Stimulated activated CD8-positive, alpha-beta memory T cell treated with anti-CD3 and anti-CD28 coated beads, Interleukin-2, amount 100 ng/mL, for 48 hours (primary cell): ENCODE measurements around the gene MYL2.
"Not testable (repeated sequence)": the region's sequence is repeated elsewhere in the genome, so short reads cannot be mapped to it uniquely, and the experiment has no call there.

Experiments used
- DNase-seq, 2 donors: peaks; one replicate each; pipeline ENCODE4 v3.0.0-alpha.2; 2020; ENCODE audit warnings: low read depth in 2 of 2

Gene MYL2, protein sequence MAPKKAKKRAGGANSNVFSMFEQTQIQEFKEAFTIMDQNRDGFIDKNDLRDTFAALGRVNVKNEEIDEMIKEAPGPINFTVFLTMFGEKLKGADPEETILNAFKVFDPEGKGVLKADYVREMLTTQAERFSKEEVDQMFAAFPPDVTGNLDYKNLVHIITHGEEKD

GRCh38 chr12:110920324-110920910 lies at the start of gene MYL2:
Gene MYL2 (minus strand): TSS chr12:110920579. CDS start chr12:110920529, 50 bp downstream.
- no peak for DNase-seq

DNA sequence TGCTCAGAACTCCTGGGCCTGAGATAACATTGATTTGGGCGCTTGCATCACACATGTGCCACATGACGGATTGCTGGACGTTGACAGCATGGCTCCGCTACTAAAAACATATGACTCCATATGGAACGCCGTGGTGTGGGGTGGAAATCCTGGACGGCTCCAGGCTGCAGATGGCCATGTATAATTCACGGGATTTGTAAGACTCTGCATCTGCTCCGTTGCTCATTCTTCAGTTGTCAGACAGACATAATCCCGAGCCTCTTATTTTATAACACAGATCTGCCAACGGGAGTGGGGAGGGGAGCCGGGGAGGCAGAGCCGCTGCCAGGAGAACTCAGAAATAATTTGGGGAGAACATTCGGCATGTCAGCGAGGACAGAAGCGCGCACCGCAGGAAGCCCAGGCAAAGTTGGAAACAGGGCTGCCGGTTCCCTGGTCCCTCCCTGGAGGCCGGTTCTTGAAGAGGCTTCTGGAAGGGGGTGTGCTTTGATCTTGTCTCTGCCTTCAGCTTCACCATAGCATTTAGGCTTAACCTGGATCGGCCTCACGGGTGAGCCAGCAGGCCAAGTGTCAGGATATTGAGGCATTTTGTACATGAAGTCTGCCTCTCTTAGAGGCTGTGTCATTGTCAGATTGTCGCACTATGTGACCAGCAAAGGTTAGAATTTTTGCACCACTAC lies 45.8 kb upstream of the MYL2 start:
- DNase-seq: no peak

- DNase-seq: no peak
Measured at GRCh38 chr12:110965574-110965973, 45.2 kb upstream of the MYL2 start.

- DNase-seq: no peak
Measured at GRCh38 chr12:110960795-110961194, 40.4 kb upstream of the MYL2 start.

DNA sequence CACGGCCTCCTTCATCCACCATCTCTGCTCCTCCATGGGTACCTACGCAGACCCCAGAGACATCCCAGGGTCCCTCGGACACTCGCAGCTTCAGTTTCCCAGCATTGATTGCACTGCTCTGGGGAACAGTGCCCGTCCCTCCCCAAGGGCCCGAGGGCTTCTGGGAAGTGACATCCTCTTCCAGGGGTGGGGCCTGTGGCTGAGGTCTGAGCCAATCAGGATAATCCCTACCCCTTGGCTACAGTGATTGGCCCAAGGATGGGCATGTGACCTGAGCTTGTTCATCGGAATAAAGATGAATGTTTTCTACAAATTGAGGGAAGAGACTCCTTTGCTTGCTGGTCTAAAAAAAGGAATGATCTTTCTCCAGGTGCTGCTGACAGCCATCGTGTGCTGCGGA lies 37.3 kb upstream of the MYL2 start:
- no peak for DNase-seq

- DNase-seq: no peak
Measured at GRCh38 chr12:110957159-110957558, 36.8 kb upstream of the MYL2 start.

DNA sequence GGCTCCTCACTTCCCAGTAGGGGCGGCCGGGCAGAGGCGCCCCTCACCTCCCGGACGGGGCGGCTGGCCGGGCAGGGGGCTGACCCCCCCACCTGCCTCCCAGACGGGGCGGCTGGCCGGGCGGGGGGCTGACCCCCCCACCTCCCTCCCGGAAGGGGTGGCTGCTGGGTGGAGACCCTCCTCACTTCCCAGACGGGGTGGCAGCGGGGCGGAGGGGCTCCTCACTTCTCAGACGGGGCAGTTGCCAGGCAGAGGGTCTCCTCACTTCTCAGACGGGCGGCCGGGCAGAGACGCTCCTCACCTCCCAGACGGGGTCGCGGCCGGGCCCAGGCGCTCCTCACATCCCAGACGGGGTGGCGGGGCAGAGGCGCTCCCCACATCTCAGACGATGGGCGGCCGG lies 30.5 kb upstream of the MYL2 start:
- DNase-seq: not testable (repeated sequence)

DNA sequence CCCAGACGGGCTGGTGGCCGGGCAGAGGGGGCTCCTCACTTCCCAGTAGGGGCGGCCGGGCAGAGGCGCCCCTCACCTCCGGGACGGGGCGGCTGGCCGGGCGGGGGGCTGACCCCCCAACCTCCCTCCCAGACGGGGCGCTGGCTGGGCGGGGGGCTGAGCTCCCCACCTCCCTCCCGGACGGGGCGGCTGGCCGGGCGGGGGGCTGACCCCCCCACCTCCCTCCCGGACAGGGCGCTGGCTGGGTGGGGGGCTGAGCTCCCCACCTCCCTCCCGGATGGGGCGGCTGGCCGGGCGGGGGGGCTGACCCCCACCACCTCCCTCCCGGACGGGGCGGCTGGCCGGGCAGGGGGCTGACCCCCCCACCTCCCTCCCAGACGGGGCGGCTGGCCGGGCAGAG lies 30.1 kb upstream of the MYL2 start:
- DNase-seq: not testable (repeated sequence)

GRCh38 chr12:110948041-110948440 lies 27.7 kb upstream of the MYL2 start:
- DNase-seq: no peak

- no peak for DNase-seq
Measured at GRCh38 chr12:110943373-110943772, 23.0 kb upstream of the MYL2 start.

DNA sequence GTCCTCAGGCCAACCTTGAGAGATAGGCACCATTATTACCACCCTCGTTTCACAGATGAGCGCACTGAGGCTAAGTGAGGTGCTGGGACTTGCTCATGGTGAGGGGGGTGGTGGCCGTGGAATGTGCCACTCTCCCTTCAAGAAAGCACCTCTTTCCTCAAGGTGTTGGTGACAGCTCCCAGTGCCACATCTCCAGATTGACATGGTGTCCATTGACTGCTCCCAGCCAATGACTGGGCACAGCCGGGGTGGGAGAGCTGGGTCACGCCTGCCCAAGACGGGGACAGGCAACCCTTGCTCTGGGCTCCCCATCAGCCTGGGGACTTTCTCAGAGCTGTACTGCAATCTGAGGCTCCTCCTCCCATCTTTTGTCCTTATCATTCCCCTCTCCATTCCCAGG lies 21.0 kb upstream of the MYL2 start:
- DNase-seq: no peak

DNA sequence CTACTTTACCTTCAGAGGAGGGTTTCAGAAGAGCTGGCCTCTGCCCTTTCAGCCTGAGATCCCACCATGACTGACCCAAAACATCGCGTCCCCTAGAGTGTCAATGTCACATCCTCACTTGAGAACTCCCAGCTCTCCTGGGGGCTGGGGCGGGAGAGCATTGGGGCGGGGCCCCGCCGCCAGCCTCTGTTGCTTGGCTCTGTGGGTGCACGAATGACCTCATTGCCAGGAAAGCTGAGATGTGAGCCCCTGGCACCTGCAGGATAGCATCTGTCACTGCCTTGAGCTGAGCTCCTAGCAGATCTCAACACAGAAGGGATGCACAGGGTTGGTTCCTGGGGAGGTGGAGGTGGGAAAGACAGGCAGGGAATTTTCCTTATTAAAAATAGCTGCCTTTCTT lies 20.6 kb upstream of the MYL2 start:
- no peak for DNase-seq

GRCh38 chr12:110940296-110940695 lies 19.9 kb upstream of the MYL2 start:
- DNase-seq: no peak

GRCh38 chr12:110937104-110937641 lies 16.8 kb upstream of the MYL2 start:
- peak; percentile 32 to 38 for DNase-seq

- no peak for DNase-seq
Measured at GRCh38 chr12:110936367-110937103, 16.2 kb upstream of the MYL2 start.

- DNase-seq: no peak
Measured at GRCh38 chr12:110935588-110935987, 15.2 kb upstream of the MYL2 start.

DNA sequence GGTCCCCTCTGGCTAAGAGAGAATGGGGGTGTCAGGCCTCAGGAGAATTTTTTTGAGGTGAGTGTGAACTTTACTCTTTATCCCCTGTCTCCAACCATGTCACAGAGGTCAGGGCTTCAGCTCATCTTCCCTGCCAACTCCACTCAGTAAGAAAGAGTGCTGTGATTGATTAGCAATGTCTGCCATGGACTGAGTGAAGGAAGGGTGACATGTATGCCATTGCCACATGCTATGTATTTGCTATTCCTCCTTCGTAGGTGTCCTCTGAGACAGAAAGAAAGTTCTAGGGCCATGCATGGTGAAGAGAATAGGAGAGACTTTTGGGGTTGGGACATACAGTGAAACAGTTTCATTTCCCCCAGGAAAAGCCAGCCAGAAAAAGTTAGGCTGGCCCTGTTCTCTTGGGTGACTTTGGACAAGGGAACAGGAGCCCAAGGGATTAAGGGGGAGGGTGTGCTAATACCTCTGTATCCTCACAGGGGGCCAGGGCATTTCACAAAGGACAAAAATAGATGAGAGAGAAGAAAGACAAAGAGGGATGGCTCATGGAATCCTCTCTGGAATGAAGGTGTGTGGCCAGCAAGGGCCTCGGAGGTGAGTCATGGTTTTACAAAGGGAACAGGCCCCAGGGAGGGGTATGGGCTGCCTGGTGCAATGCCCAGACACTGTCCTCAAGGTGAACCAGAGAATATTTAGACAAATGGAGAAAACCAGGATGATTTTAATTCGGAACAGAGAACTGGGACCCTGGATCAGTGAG lies 13.9 kb upstream of the MYL2 start:
- no peak for DNase-seq

GRCh38 chr12:110933326-110933974 lies 13.1 kb upstream of the MYL2 start:
- DNase-seq: no peak

DNA sequence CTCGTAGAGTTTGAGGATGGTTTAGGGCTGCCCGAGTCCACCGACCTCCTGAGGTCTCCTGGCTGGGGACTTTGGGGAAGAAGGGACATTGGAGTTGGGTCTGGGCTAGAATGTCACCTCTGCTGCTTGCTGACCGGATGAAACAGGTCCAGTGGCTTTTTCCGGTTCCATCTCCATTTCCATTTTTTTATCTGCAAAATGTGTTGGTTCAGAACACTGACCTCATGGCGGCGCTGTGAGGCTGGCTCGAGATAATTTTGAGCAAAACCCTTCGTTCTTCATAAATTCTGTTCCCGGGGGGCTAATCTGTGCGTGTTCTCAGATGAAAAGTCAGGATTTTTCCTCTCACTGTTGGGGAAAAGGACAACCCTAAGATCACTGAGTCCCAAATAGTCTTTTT lies 11.7 kb upstream of the MYL2 start:
- DNase-seq: no peak

GRCh38 chr12:110931315-110931728 lies 10.9 kb upstream of the MYL2 start:
- no peak for DNase-seq
